Right cardiac atrium (tissue), 5 donors: ENCODE data around the gene FAM193A. TPM values are rescaled to one million over a fixed set of nuclear protein-coding genes. Genes with fewer than 3 reads are reported as not detected.
A peak's percentile ranks its signal among the peaks of the same experiment; 100 is the strongest.

Experiments
- ATAC-seq, 2 donors: fragments of 200-7000 bp; cut with Tn5 transposase; one replicate each; pipeline versions ENCODE4 v1.8.0 to v1.9.1; 2020; ENCODE audit warnings: moderate library complexity in 2 of 2, mild to moderate bottlenecking in 1 of 2
- DNase-seq, 3 donors: peaks; one replicate each; pipeline ENCODE4 v3.0.0-alpha.2; 2020
- H3K27ac ChIP-seq: one replicate; pipeline ENCODE4 v1.5.1; 2013; ENCODE audit warnings: mild to moderate bottlenecking, low read length, control low read depth, moderate library complexity
- H3K27me3 ChIP-seq: one replicate; pipeline ENCODE4 v1.6.1; 2013; ENCODE audit not compliant: control insufficient read depth, insufficient read depth
- H3K4me1 ChIP-seq: one replicate; pipeline ENCODE4 v1.6.1; 2013; ENCODE audit warnings: low read length; ENCODE audit not compliant: control insufficient read depth, insufficient read depth
- H3K4me3 ChIP-seq: one replicate; pipeline ENCODE4 v1.5.1; 2013; ENCODE audit warnings: low read length, control low read depth
- H3K9me3 ChIP-seq: one replicate; pipeline ENCODE4 v1.6.1; 2013; ENCODE audit warnings: low read length; ENCODE audit not compliant: control insufficient read depth
- WGBS: extraction: QIAGEN DNeasy Blood & Tissue Kit; methylation state at CpG from one replicate; pipeline ENCODE4 v1.1.7; 2013; 5-methylcytosine and 5-hydroxymethylcytosine counted together
- intact Hi-C, 4 donors: fragments of 100-400 bp; cut with DNase I; formaldehyde crosslinking; loops; one replicate each; pipeline versions ENCODE4 v1.11.0 to v1.14.0; 2022 to 2023
- polyA plus RNA-seq: library from polyadenylated mRNA; stranded (reverse); fragments of 200-250 nt; gene quantifications from one replicate; pipeline ENCODE4 v1.2.3, GENCODE V29; 2013
- total RNA-seq, 4 donors: library from RNA; stranded (reverse); fragmentation: NEBNext Ultra II Directional; extraction: Animal tissue kit (Norgen Biotek cat#: 25700); gene quantifications; one replicate each; pipeline ENCODE4 v1.2.1, GENCODE V29; 2021
- donor health status: healthy with polysubstance abuse.
- donor health status: DM: no; HTN: yes; CAD: no.
- donor health status: DM: no; HTN: no; CAD: no.
- donor health status: DM: no; HTN: yes; CAD: no; lungs with severe emphysema.
- donor health status: DM: yes; HTN: yes; CAD: no.

FAM193A gene
- total and polyA plus RNA-seq, 5 donors, result 9.7 to 19.2 (median 17.4) TPM

- H3K4me3 ChIP-seq, result no peak overlapping the region
- DNase-seq, result no peak
- H3K9me3 ChIP-seq, result no peaks in the 10 kb centered on the region
- H3K27ac ChIP-seq, result no peak overlapping the region
- ATAC-seq, result peak; percentile 17 to 37
- 45% methylated on average over 5 of the region's 5 CpGs for WGBS
- H3K4me1 ChIP-seq, result peaks cover 18% of the 10 kb centered on the region
- H3K27me3 ChIP-seq, result no peaks in the 10 kb centered on the region
- intact Hi-C loops, result no loop called here
These were observed 56.6 kb downstream of the FAM193A start for GRCh38 chr4:2593003-2593402.

DNA sequence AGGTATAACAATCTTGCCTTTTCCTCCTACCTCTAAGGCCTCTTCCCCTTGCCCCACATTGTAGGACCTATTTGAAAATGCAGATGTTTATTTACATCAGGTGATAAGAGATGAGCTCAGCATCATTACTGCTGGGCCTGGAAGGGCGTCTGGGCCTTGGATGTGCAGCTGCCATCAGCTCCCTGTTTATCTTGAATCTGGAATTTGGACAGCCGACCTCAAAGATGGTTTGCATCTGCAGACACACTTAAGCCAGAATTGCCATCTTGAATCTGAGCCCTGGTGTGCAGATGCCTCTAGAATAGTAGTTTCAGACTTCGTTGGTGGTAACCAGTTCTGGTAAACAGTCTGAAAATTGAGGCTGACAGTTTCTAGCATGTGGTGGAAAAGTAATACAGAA is 59.0 kb downstream of the FAM193A start:
- Histone ChIP-seq H3K27ac (no peak overlapping the region), H3K9me3 (no peaks in the 10 kb centered on the region), H3K4me1 (peaks cover 29% of the 10 kb centered on the region), H3K4me3 (no peak overlapping the region), H3K27me3 (no peaks in the 10 kb centered on the region)
- intact Hi-C loops, result no loop called here
- 44% methylated on average over 3 of the region's 3 CpGs for WGBS
- DNase-seq, result no peak
- ATAC-seq, result no peak

DNA sequence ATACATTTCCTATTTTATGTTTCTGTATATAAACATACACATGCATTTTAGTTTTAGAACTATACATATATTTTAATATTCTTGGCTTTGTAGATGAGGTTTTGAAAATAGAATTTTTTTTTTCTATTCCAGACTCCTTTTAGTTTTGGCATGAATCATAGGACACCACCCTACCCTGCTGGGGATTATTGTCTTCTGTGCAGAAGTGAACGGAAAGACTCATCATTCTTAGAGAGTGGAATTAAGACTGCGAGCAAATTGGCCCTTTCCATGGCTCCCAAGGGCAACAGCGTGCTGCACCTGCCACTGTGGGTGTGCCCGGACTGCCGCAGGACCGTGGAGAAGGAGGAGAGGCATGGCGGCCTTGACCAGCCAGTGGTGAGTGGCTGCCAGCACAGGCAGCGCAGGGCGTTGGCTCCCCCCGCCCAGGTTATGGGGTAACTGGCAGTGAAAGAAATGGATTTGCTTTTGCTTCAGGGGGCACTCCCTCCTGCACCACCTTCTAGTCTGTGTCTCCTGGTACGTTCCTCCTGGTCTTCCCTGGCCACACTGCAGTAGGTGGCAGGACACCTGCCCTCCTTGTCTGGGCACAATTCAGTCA is 59.6 kb downstream of the FAM193A start:
- 93% methylated on average over 11 of the region's 11 CpGs for WGBS
- no peaks in the 10 kb centered on the region for H3K9me3 ChIP-seq
- peaks cover 28% of the 10 kb centered on the region for H3K4me1 ChIP-seq
- H3K4me3 ChIP-seq, result no peak overlapping the region
- no peak overlapping the region for H3K27ac ChIP-seq
- ATAC-seq (no peak), DNase-seq (no peak)
- intact Hi-C loops, result no loop called here
- no peaks in the 10 kb centered on the region for H3K27me3 ChIP-seq

DNA sequence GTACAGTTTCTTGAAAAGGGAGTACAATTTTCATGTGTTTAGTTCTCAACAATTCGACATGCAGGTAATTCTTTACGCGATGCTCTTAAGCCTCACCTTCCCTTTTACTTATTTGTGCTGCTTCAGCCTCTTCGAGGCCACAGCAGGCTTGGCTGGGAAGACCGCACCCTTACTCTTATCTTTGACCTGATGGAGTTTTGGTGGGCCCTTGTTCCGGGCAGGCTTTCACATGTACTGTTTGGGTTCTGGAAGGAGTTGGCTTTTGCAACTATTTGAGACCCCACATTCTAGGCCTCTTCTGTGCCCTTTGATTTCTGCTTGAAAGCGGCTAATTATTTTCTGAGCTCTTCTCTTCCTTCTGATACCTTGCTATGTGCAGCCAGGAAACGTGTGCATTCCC is 60.2 kb downstream of the FAM193A start:
- H3K27ac ChIP-seq, result no peak overlapping the region
- 78% methylated on average over 8 of the region's 8 CpGs for WGBS
- intact Hi-C loops, result no loop called here
- H3K9me3 ChIP-seq, result no peaks in the 10 kb centered on the region
- H3K27me3 ChIP-seq, result no peaks in the 10 kb centered on the region
- peaks cover 28% of the 10 kb centered on the region for H3K4me1 ChIP-seq
- no peak overlapping the region for H3K4me3 ChIP-seq
- ATAC-seq, result no peak
- no peak for DNase-seq

DNA sequence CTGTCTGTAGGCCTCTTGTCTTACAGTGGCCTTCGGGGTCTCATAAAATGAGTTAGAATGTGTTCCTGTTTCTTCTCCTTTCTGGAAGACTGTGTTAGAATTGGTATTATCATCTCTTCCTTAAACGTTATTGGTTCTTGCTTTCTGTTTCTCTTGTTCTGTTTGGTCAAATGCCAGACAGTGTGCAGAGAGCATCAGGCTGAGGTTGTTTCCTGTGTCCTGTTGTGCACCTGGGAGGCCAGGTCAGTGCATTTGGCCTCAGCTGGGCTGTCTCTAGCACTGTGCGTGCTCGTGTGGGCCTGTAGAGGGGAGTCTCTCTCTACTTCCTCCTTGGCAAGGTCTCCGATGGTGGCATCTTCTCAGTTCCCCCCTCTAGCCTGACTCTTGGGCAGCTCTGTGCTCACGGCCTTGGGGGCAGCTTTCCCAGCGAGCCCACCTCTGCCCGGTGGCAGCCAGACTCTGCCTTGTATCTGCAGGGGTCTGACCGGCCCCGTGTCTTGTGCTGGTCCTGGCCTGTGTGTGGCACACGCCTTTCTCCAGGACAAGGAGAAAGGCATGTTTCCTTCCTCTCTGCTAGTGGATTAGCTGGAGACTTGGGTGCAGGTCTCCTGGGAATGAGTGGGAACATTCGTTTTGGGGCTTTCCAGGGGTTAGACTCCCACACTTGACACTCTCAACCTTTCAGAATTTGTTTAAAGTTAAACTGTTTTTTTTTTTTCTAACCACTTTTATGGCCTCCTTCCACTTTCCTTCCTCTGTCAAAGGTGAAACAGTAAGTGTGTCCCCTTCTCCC is 62.3 kb downstream of the FAM193A start:
- peak; percentile 58 for ATAC-seq
- WGBS, result 33% methylated on average over 12 of the region's 12 CpGs
- H3K4me1 ChIP-seq, result peaks cover 19% of the 10 kb centered on the region

GRCh38 chr4:2599304-2599654 is 62.8 kb downstream of the FAM193A start:
- 43% methylated on average over 6 of the region's 6 CpGs for WGBS
- ATAC-seq (no peak), DNase-seq (no peak)
- Histone ChIP-seq H3K4me3 (no peak overlapping the region), H3K27me3 (no peaks in the 10 kb centered on the region), H3K4me1 (peaks cover 19% of the 10 kb centered on the region), H3K9me3 (no peaks in the 10 kb centered on the region), H3K27ac (no peak overlapping the region)
- intact Hi-C loops, result no loop called here

More for the DNA sequence above, 62.3 kb downstream of the FAM193A start:
- Histone ChIP-seq H3K27ac (no peak overlapping the region), H3K9me3 (no peaks in the 10 kb centered on the region), H3K4me3 (no peak overlapping the region), H3K27me3 (no peaks in the 10 kb centered on the region)
- no peak for DNase-seq
- intact Hi-C loops, result no loop called here

- Histone ChIP-seq H3K4me1 (peaks cover 21% of the 10 kb centered on the region), H3K27me3 (no peaks in the 10 kb centered on the region), H3K4me3 (no peak overlapping the region), H3K9me3 (no peaks in the 10 kb centered on the region), H3K27ac (no peak overlapping the region)
- DNase-seq (no peak), ATAC-seq (no peak)
- intact Hi-C loops, result no loop called here
- WGBS, result 97% methylated on average over 6 of the region's 6 CpGs
These were observed 64.4 kb downstream of the FAM193A start for GRCh38 chr4:2600878-2601277.

DNA sequence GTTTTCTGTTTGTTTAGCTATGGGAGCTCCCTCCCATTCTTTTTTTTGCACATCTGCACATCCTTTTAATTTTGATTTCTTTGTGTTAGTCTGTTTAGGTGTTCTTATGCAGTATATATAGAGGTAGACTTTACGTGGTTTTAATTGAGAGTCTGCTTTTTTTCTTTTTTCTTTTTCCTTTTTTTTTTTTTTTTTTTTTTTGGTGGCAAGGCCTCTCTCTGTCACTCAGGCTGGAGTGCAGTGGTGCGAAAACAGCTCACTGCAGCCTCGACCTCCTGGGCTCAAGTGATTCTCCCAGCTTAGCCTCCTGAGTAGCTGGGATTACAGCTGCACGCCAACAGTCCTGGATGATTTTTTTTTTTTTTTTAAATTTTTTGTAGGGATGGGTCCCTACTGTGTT is 68.2 kb downstream of the FAM193A start:
- intact Hi-C loops, result no loop called here
- DNase-seq, result no peak
- no peak for ATAC-seq
- Histone ChIP-seq H3K4me3 (no peak overlapping the region), H3K9me3 (no peaks in the 10 kb centered on the region), H3K27ac (no peak overlapping the region), H3K27me3 (no peaks in the 10 kb centered on the region), H3K4me1 (peaks cover 13% of the 10 kb centered on the region)
- WGBS, result 83% methylated on average over 4 of the region's 4 CpGs

DNA sequence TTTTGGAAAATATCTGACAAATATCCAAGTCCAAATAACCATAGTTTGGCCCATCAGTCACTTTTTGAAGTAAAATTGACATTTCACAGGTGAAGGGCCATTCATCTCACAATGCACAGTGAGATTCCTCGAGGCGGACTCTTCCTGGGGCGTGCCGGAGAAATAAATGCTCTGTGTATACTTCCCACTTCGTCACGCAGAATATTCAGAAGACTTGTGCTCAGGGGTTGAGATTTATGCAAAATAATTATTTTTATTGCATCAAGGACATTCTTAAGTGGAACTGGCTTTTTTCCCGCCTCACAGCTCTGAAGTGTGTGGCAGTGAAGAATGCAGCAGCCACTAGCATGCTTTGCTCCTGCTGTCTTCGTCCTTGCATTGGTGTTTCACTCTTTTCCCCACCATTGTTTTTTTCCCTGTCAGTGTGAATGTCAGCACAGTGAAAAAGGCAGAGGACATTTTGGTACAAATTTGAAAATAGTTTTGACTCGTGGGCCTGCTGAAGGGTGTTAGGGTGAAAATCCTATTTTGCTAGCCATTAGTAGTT is 70.6 kb downstream of the FAM193A start:
- Histone ChIP-seq H3K27me3 (no peaks in the 10 kb centered on the region), H3K4me3 (no peak overlapping the region), H3K27ac (peak overlapping the region; percentile 2), H3K9me3 (no peaks in the 10 kb centered on the region), H3K4me1 (peaks cover 6% of the 10 kb centered on the region)
- 76% methylated on average over 9 of the region's 9 CpGs for WGBS
- intact Hi-C loops, result no loop called here
- DNase-seq (no peak), ATAC-seq (peak in 1 of 2 donors; percentile 48)

DNA sequence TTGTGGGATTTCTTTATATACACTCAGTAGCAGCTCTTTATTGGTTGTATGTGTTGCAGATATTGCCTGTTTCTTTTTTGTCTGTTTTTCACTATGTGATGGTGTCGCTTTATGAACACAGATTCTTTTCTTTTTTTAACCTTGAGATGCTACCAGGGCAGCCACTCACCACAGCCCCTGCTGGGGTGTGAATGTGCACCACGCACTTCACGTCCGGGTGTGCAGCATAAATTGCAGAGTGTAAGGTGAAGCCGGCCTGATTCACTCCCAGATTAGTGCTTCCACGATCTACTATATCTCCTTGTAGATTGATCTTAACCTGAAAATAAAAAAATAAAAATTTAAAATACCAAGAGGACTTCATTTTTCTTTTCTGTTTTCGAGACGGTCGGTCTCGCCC is 71.4 kb downstream of the FAM193A start:
- H3K27me3 ChIP-seq, result no peaks in the 10 kb centered on the region
- H3K27ac ChIP-seq, result no peak overlapping the region
- H3K4me1 ChIP-seq, result peaks cover 6% of the 10 kb centered on the region
- H3K4me3 ChIP-seq, result no peak overlapping the region
- intact Hi-C loops, result no loop called here
- H3K9me3 ChIP-seq, result no peaks in the 10 kb centered on the region
- WGBS, result 81% methylated on average over 10 of the region's 10 CpGs
- DNase-seq (no peak), ATAC-seq (peak in 1 of 2 donors; percentile 31)

- intact Hi-C loops, result no loop called here
- Histone ChIP-seq H3K9me3 (no peaks in the 10 kb centered on the region), H3K4me3 (no peak overlapping the region), H3K4me1 (peaks cover 6% of the 10 kb centered on the region), H3K27ac (no peak overlapping the region), H3K27me3 (no peaks in the 10 kb centered on the region)
- DNase-seq (no peak), ATAC-seq (peak; percentile 25 to 40)
- 79% methylated on average over 7 of the region's 7 CpGs for WGBS
These were observed 71.8 kb downstream of the FAM193A start for GRCh38 chr4:2608291-2608690.
